ENCODE data around the gene KRTAP10-5. TPM values are rescaled to one million over a fixed set of nuclear protein-coding genes. Genes with fewer than 3 reads are reported as not detected.

Gene KRTAP10-5
- total RNA-seq, 6 experiments from 2014 or later: not detected

DNA sequence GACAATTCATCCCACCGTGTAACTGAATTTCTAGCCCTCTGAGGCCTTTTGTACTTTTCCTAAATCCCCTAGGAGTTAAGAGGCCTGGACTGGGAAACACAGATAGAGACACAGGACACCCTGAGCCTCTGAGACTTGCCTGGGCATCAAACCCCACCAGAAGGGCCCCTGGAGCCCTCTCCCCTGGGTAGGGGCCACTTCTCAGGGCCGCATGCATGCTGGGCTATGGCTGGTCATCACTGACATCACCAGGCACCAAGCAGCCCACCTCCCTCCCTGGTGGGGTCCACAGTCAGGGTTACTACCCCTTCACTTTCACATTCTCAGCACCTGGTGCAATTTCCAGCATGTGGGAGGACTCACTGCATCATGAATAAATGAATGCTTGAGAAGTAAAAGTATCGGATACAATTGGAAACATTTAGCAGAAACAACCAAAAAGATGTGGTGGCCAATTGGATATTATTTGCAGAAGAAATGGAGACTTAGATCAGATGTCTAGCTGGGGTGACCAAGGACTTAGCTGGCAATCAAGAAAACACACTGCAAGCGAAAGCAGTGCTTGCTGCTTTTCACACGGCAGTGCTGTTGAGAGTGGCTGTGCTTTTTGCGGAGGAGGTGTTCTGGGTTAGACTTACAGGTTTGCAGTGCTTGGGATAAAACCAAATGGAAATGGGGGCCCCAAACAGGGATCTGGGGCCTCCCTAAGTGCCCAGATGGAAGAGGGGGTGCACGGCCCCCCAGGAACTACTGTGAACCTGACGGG, 19.0 kb upstream of the KRTAP10-5 start:
- DNase-seq (no peak), ATAC-seq (no peak)
- no peak overlapping the region for H3K4me3 ChIP-seq
- intact Hi-C loops (cut with DNase I): no loop called here
- no peaks in the 10 kb centered on the region for H3K36me3 ChIP-seq
- 86% methylated on average over 6 of the region's 8 CpGs for WGBS (ENCODE audit: insufficient coverage, low coverage, low lambda C conversion rate, missing lambda C conversion rate)
- H3K9me3 ChIP-seq: no peaks in the 10 kb centered on the region
- no peaks in the 10 kb centered on the region for H3K27me3 ChIP-seq
- H3K27ac ChIP-seq: no peak overlapping the region
- TF ChIP-seq POLR2A (IDR thresholded peaks at IDR 0.05): no peak
- TF ChIP-seq, protein P1, sequence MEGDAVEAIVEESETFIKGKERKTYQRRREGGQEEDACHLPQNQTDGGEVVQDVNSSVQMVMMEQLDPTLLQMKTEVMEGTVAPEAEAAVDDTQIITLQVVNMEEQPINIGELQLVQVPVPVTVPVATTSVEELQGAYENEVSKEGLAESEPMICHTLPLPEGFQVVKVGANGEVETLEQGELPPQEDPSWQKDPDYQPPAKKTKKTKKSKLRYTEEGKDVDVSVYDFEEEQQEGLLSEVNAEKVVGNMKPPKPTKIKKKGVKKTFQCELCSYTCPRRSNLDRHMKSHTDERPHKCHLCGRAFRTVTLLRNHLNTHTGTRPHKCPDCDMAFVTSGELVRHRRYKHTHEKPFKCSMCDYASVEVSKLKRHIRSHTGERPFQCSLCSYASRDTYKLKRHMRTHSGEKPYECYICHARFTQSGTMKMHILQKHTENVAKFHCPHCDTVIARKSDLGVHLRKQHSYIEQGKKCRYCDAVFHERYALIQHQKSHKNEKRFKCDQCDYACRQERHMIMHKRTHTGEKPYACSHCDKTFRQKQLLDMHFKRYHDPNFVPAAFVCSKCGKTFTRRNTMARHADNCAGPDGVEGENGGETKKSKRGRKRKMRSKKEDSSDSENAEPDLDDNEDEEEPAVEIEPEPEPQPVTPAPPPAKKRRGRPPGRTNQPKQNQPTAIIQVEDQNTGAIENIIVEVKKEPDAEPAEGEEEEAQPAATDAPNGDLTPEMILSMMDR (IDR thresholded peaks at IDR 0.05): no peak
- no peaks in the 10 kb centered on the region for H3K4me1 ChIP-seq

DNA sequence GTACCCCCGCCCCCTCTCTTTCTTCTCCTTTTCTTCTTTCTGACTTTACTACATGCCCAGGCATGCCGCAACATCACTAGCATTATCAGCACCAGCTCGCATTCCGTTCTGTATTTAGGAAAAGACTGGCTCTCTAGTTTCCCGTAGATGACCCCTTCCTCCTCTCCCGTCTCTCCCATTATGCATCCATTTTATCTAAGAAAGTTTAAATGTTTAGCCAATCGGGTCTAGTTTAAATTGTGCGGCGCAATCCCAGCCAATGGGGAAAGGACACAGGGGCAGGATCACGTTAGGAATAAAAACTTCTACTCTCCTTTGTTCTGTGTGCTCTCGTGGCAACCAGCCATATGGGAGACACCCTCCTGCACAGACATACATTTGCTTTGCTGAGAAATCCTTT, 17.7 kb upstream of the KRTAP10-5 start:
- DNase-seq (no peak), ATAC-seq (no peak)
- Histone ChIP-seq H3K9me3 (no peaks in the 10 kb centered on the region), H3K27ac (no peak overlapping the region), H3K4me3 (no peak overlapping the region), H3K4me1 (peaks cover 0 to 5% (median 0%) of the 10 kb centered on the region in 4 donors), H3K36me3 (no peaks in the 10 kb centered on the region), H3K27me3 (no peaks in the 10 kb centered on the region)
- TF ChIP-seq, protein P1 (IDR thresholded peaks at IDR 0.05): no peak
- no peak for TF ChIP-seq POLR2A (IDR thresholded peaks at IDR 0.05)
- intact Hi-C loops (cut with DNase I): no loop called here
- WGBS (ENCODE audit: insufficient coverage, low coverage, low lambda C conversion rate, missing lambda C conversion rate): 77% methylated on average over 11 of the region's 11 CpGs

DNA sequence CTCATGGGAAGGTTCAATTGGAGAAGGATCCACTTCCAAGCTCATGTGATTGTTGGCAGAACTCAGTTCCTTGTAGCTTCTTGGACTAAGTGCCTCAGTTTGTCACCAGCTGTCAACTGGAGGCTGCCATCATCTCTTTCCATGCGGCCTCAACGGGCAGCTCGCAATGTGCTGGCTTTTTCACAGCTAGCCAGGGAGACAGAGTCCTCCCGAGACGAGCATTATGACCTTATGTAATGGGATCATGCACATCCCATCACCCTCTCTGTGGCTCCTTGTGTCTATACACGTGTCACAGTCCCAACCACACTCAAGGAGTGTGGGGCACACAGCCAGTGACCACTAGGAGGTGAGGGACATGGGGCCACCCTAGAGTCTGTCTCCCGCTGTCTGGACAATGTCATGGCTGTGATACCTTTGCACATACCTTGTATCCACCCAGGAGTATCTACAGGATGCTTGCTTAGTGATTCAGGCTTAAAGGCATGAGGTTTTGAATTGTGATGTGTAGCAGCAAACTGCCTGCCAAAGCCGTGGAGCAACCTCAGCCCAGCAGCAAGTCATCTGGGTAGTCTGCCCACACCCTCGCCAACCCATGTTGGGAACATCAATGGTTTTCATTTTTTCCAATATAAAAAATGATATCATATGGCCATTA, 15.8 kb upstream of the KRTAP10-5 start:
- Histone ChIP-seq H3K36me3 (no peaks in the 10 kb centered on the region), H3K27me3 (no peaks in the 10 kb centered on the region), H3K27ac (no peak overlapping the region), H3K9me3 (no peaks in the 10 kb centered on the region), H3K4me1 (peaks cover 0 to 8% (median 0%) of the 10 kb centered on the region in 4 donors), H3K4me3 (no peak overlapping the region)
- intact Hi-C loops (cut with DNase I): no loop called here
- ATAC-seq (no peak), DNase-seq (no peak)
- no peak for TF ChIP-seq POLR2A (IDR thresholded peaks at IDR 0.05)
- TF ChIP-seq, protein P1 (IDR thresholded peaks at IDR 0.05): no peak
- WGBS (ENCODE audit: insufficient coverage, low coverage, low lambda C conversion rate, missing lambda C conversion rate): 75% methylated on average over 3 of the region's 9 CpGs

DNA sequence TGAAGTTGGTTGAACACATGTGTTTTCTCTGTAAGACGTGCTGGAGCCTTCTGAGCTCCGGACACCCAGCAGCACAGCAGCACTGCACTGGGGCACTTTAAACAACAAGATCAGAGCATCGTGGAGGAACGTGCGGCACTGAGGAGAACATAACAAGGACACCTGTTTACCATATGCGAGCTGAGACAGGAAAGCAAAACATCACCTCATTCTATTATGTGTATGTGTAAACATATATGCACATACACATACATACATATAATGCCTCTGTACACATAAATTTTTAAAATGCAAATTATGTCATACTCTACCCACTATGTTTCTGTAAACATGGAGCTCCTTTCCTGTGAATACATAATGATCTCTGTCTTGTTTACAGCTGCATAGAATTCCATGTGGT, 15.1 kb upstream of the KRTAP10-5 start:
- 78% methylated on average over 5 of the region's 6 CpGs for WGBS (ENCODE audit: insufficient coverage, low coverage, low lambda C conversion rate, missing lambda C conversion rate)
- no peak overlapping the region for H3K4me3 ChIP-seq
- intact Hi-C loops (cut with DNase I): no loop called here
- peaks cover 0 to 8% (median 0%) of the 10 kb centered on the region in 4 donors for H3K4me1 ChIP-seq
- ATAC-seq (no peak), DNase-seq (no peak)
- H3K27ac ChIP-seq: no peak overlapping the region
- TF ChIP-seq, protein P1 (IDR thresholded peaks at IDR 0.05): no peak
- no peak for TF ChIP-seq POLR2A (IDR thresholded peaks at IDR 0.05)
- no peaks in the 10 kb centered on the region for H3K27me3 ChIP-seq
- H3K36me3 ChIP-seq: no peaks in the 10 kb centered on the region
- no peaks in the 10 kb centered on the region for H3K9me3 ChIP-seq

All from right lobe of liver (tissue), 6 donors.